HFF-Myc (cell line): ENCODE data around the gene GNG12.

Experiments
- DNase-seq: peaks from one replicate; pipeline ENCODE4 v3.0.0-alpha.2; 2011; ENCODE audit warnings: low read depth; ENCODE audit errors: extremely low read depth
- H3K4me3 ChIP-seq: replicated peaks from 2 replicates; pipeline ENCODE4 v1.5.1; 2011; ENCODE audit warnings: low read depth, mild to moderate bottlenecking, control low read depth, low read length
- CTCF ChIP-seq: IDR thresholded peaks from 2 replicates; pipeline ENCODE4 v1.5.1; 2012; ENCODE audit warnings: mild to moderate bottlenecking, low read depth, low read length, control low read depth; ENCODE audit errors: missing control alignments

Gene GNG12

GRCh38 chr1:67729872-67730271 lies 103.4 kb downstream of the GNG12 start:
- TF ChIP-seq CTCF = no peak

GRCh38 chr1:67726224-67726623 lies 107.0 kb downstream of the GNG12 start:
- no peak overlapping the region for H3K4me3 ChIP-seq
- DNase-seq = no peak
- TF ChIP-seq CTCF = no peak

More at GRCh38 chr1:67729872-67730271, 103.4 kb downstream of the GNG12 start:
- H3K4me3 ChIP-seq = no peak overlapping the region
- DNase-seq = no peak

- no peak overlapping the region for H3K4me3 ChIP-seq
- peak; percentile 89 for DNase-seq
- no peak for TF ChIP-seq CTCF
Measured at GRCh38 chr1:67724928-67725560, 108.2 kb downstream of the GNG12 start.

GRCh38 chr1:67723620-67724019 lies 109.6 kb downstream of the GNG12 start:
- no peak for DNase-seq

GRCh38 chr1:67723126-67723525 lies 110.1 kb downstream of the GNG12 start:
- no peak for TF ChIP-seq CTCF
- H3K4me3 ChIP-seq = no peak overlapping the region
- DNase-seq = no peak

More at GRCh38 chr1:67723620-67724019, 109.6 kb downstream of the GNG12 start:
- H3K4me3 ChIP-seq = no peak overlapping the region
- no peak for TF ChIP-seq CTCF

- DNase-seq = no peak
- TF ChIP-seq CTCF = no peak
- no peak overlapping the region for H3K4me3 ChIP-seq
Measured at GRCh38 chr1:67722292-67722944, 110.8 kb downstream of the GNG12 start.
